ENCODE results near the gene RIPOR1. TPM values are rescaled to one million over a fixed set of nuclear protein-coding genes. Genes with fewer than 3 reads are reported as not detected.

Gene RIPOR1, protein sequence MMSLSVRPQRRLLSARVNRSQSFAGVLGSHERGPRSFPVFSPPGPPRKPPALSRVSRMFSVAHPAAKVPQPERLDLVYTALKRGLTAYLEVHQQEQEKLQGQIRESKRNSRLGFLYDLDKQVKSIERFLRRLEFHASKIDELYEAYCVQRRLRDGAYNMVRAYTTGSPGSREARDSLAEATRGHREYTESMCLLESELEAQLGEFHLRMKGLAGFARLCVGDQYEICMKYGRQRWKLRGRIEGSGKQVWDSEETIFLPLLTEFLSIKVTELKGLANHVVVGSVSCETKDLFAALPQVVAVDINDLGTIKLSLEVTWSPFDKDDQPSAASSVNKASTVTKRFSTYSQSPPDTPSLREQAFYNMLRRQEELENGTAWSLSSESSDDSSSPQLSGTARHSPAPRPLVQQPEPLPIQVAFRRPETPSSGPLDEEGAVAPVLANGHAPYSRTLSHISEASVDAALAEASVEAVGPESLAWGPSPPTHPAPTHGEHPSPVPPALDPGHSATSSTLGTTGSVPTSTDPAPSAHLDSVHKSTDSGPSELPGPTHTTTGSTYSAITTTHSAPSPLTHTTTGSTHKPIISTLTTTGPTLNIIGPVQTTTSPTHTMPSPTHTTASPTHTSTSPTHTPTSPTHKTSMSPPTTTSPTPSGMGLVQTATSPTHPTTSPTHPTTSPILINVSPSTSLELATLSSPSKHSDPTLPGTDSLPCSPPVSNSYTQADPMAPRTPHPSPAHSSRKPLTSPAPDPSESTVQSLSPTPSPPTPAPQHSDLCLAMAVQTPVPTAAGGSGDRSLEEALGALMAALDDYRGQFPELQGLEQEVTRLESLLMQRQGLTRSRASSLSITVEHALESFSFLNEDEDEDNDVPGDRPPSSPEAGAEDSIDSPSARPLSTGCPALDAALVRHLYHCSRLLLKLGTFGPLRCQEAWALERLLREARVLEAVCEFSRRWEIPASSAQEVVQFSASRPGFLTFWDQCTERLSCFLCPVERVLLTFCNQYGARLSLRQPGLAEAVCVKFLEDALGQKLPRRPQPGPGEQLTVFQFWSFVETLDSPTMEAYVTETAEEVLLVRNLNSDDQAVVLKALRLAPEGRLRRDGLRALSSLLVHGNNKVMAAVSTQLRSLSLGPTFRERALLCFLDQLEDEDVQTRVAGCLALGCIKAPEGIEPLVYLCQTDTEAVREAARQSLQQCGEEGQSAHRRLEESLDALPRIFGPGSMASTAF
- 48.7 and 49.7 TPM in 2 replicates for total RNA-seq

GRCh38 chr16:67528222-67528869, at the start of gene RIPOR1:
TSS of gene RIPOR1 (plus strand) at chr16:67528829. CDS start at chr16:67538447, 9,618 bp downstream.

GRCh38 chr16:67480833-67481560, 47.6 kb upstream of the RIPOR1 start, which contains the start of gene ATP6V0D1:
TSS of gene ATP6V0D1 (minus strand) at chr16:67481157. CDS start at chr16:67481086, 71 bp downstream.

GRCh38 chr16:67483150-67483549, 45.5 kb upstream of the RIPOR1 start, which contains the start of gene AGRP:
TSS of gene AGRP (minus strand) at chr16:67483547. CDS start at chr16:67483398, 149 bp downstream.

GRCh38 chr16:67562526-67562917, 33.9 kb downstream of the RIPOR1 start, which contains the start of gene CTCF:
TSS of gene CTCF (plus strand) at chr16:67562526. CDS start at chr16:67610833, 48,307 bp downstream.

Other genes starting within 250 kb of the RIPOR1 start
- 17.5 and 41.0 TPM in 2 replicates for gene PLEKHG4, start 249.3 kb upstream of the RIPOR1 start, total RNA-seq
- 0.61 TPM in 1 of 2 replicates, not detected in the other for gene KCTD19, start 202.1 kb upstream of the RIPOR1 start, total RNA-seq
- gene LRRC36, start 202.0 kb upstream of the RIPOR1 start, total RNA-seq: 0.61 and 2.3 TPM in 2 replicates
- gene TPPP3, start 135.3 kb upstream of the RIPOR1 start, total RNA-seq: 0.15 and 1.9 TPM in 2 replicates
- 4.0 and 7.8 TPM in 2 replicates for gene ZDHHC1, start 112.4 kb upstream of the RIPOR1 start, total RNA-seq
- gene HSD11B2, start 97.7 kb upstream of the RIPOR1 start, total RNA-seq: 0.65 TPM in 1 of 2 replicates, not detected in the other
- 90.6 and 105 TPM in 2 replicates for gene ATP6V0D1, start 47.7 kb upstream of the RIPOR1 start, total RNA-seq
- not detected in 2 replicates for gene AGRP, start 45.3 kb upstream of the RIPOR1 start, total RNA-seq
- 22.4 and 26.6 TPM in 2 replicates for gene CTCF, start 33.7 kb downstream of the RIPOR1 start, total RNA-seq
- gene CARMIL2, start 116.3 kb downstream of the RIPOR1 start, total RNA-seq: 0.32 and 2.7 TPM in 2 replicates
- gene ACD, start 131.4 kb downstream of the RIPOR1 start, total RNA-seq: 18.2 and 20.5 TPM in 2 replicates
- gene PARD6A, start 132.1 kb downstream of the RIPOR1 start, total RNA-seq: 1.6 and 5.3 TPM in 2 replicates
- 14.7 and 24.0 TPM in 2 replicates for gene ENKD1, start 137.9 kb downstream of the RIPOR1 start, total RNA-seq
- 3.5 and 6.8 TPM in 2 replicates for gene C16orf86, start 138.0 kb downstream of the RIPOR1 start, total RNA-seq
- gene GFOD2, start 190.5 kb downstream of the RIPOR1 start, total RNA-seq: 29.9 and 47.0 TPM in 2 replicates

Measured in epithelial cell of umbilical artery (primary cell).